ENCODE results near the gene ANKRD39.
"Not testable (repeated sequence)": the region's sequence is repeated elsewhere in the genome, so short reads cannot be mapped to it uniquely, and the experiment has no call there.

Gene ANKRD39

DNA sequence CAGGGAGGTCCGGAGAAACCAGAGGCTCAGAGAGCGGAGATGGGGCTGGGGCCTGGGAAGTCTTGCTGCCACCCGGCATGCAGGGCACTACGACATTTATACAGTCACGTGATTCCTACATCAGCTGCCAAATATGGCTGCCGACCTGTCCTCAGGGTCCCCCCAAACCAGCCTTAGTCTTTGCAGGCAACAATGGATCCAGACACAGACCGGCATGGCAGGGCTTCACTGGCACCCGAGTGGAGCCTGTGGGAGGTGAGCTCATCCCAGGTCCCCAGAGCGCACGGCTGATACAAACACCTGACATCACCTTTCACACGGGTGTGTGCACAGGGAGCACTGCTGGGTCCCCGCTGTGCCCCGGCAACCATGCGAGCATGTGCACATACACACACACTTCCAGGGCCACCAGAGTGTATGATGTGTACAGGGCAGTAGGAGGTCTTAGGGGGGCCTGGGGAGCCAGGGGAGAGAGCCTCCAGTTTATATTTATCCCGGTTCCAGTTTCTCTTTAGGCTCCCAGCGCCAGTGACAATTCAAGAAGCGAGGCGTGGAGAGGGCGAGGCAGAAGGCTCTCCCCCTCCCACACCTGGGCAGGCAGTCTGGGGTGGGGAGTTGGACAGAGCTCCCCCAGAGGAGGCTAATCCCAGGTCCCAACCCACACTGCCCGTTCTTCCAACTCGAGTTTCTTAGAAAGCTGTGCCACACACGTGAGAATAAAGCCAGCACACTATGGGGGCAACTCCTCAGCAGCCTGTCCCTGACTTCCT, 9.4 kb upstream of the ANKRD39 start:
- in situ Hi-C loops (cut with HindIII; ENCODE audit: low sequenced_read_pairs): no loop called here
- TF ChIP-seq CTCF (IDR thresholded peaks at IDR 0.05; ENCODE audit: low read depth, low read length): no peak
- peak overlapping the region; percentile 73 for H3K4me3 ChIP-seq (ENCODE audit: low read depth, low read length)
- DNase-seq (ENCODE audit: low read depth, low spot score): no peak

DNA sequence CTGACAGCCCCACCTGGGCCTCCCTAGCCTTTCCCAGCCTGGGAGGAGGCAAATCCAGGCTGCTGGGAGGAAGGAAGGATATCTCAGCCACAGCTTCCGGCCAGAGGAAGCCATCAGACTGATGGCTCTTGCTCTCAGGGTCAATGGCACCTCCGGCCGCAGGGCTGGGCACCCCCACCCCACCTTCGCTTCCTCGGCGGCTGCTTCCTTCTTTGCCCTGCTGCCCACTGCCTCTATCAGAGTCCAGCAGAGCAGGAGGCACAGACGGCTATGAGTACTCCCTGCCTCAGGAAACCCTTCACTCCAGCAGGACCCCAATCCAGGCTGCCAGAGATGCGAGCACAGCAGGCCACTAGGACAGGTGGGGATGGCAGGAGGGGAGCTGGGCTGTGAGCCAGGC, 8.8 kb upstream of the ANKRD39 start:
- TF ChIP-seq CTCF (IDR thresholded peaks at IDR 0.05; ENCODE audit: low read depth, low read length): no peak
- in situ Hi-C loops (cut with HindIII; ENCODE audit: low sequenced_read_pairs): no loop called here
- H3K4me3 ChIP-seq (ENCODE audit: low read depth, low read length): no peak overlapping the region
- DNase-seq (ENCODE audit: low read depth, low spot score): no peak

DNA sequence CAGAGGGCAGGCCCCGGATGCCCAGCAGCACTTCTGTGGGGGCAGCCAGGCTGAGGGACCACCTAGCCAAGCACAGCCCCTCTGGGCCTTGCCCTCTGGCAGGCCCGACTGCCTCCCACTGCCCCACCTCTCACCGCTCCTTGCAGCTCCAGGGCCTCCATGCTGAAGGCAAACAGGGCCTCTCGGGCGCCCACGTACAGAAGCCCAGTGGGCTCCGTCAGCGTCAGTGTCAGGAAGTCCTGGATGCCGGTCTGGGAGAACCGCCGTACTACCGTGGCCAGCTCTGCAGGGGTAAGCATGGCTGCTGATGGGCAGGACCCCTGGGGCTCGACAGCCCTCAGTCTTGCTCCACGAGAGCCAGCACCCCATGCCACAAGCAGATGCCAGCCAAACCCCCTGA, 8.3 kb upstream of the ANKRD39 start:
- H3K4me3 ChIP-seq (ENCODE audit: low read depth, low read length): no peak overlapping the region
- TF ChIP-seq CTCF (IDR thresholded peaks at IDR 0.05; ENCODE audit: low read depth, low read length): no peak
- no peak for DNase-seq (ENCODE audit: low read depth, low spot score)
- in situ Hi-C loops (cut with HindIII; ENCODE audit: low sequenced_read_pairs): no loop called here

DNA sequence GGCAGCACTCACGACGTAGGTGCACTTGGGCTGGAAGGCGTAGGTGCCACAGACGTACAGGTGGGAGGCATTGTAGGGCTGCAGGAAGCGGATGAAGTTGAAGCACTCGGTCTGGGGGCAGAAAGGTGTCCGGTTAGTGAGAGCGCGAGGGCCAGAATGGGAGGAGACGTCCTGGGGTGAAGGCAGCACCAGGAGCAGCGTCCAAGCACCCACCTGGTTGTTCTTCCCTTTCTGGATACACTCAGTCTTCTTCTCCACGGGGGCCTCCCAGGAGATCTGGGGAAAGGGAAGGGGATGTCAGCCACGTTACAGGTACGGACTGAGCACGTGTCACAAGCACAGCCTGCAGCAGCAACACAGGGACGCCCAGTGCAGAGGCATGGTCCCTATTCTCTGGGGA, 7.8 kb upstream of the ANKRD39 start:
- DNase-seq (ENCODE audit: low read depth, low spot score): no peak
- no peak overlapping the region for H3K4me3 ChIP-seq (ENCODE audit: low read depth, low read length)
- TF ChIP-seq CTCF (IDR thresholded peaks at IDR 0.05; ENCODE audit: low read depth, low read length): no peak
- in situ Hi-C loops (cut with HindIII; ENCODE audit: low sequenced_read_pairs): no loop called here

- in situ Hi-C loops (cut with HindIII; ENCODE audit: low sequenced_read_pairs): no loop called here
- H3K4me3 ChIP-seq (ENCODE audit: low read depth, low read length): no peak overlapping the region
- DNase-seq (ENCODE audit: low read depth, low spot score): no peak
- TF ChIP-seq CTCF (IDR thresholded peaks at IDR 0.05; ENCODE audit: low read depth, low read length): no peak
Measured at GRCh38 chr2:96864343-96865091, 6.7 kb upstream of the ANKRD39 start.

DNA sequence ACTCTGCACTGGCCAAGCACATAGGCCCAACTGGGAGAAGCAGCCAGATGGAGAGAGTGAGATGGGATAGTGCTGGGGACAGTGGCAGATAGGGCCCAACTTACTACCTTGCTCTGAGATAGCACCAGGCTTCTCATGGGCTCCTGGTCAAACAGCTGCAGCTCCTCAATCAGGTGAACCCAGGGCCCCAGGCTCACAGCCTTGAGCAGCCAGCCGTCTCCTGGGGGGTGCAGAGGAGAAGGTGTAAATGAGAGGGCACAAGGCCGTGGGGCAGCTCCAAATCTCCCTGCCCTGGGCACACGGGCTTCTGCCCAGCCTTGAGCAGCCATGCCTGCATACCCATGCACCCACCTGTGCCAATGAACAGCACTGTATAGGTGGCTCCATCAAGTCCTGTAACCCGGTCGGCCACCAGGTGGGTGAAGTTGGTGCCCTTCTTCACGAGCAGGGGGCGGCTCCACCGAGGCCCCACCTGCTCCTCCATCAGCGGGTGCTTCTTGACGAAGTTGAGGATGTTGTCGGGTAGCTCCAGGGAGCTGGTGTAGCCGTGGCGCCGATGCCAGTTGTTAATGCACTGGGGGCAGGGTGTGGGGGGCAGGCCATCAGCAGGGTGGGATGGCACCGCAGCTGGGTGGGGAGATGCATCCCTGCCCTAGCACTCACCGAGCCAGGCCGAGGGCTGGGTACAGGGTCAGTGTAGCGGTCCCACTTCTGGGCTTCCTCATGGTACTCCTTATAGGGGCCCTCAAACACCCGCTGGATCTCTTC, 5.9 kb upstream of the ANKRD39 start:
- no peak for DNase-seq (ENCODE audit: low read depth, low spot score)
- in situ Hi-C loops (cut with HindIII; ENCODE audit: low sequenced_read_pairs): no loop called here
- no peak overlapping the region for H3K4me3 ChIP-seq (ENCODE audit: low read depth, low read length)
- no peak for TF ChIP-seq CTCF (IDR thresholded peaks at IDR 0.05; ENCODE audit: low read depth, low read length)

DNA sequence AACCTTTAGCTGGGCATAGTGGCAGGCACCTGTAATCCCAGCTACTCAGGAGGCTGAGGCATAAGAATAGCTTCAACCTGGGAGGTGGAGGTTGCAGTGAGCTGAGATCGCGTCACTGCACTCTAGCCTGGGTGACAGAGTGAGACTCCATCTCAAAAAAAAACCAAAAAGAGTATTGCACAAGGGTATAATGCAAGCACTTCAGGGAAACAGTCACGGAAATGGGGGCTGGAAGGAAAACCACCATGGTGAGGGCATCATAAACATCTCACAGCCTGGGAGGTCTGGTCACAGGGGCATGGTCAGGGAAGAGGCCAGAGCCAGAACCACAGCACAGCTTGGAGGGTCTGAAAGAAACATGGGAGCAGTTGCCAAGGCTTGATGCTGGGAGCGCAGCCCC, 5.2 kb upstream of the ANKRD39 start:
- H3K4me3 ChIP-seq (ENCODE audit: low read depth, low read length); in situ Hi-C loops (cut with HindIII; ENCODE audit: low sequenced_read_pairs); DNase-seq (ENCODE audit: low read depth, low spot score): not testable (repeated sequence)

Measured in astrocyte of the spinal cord (primary cell).